C4-2B (cell line): ENCODE measurements around the gene SLC9A7.

ENCODE experiments used
- H3K27ac ChIP-seq: fragments of 450-650 bp; 2 replicates; pipeline ENCODE4 v1.5.1; 2017
- ZFX ChIP-seq: fragments of 450-650 bp; IDR thresholded peaks from 2 replicates; pipeline ENCODE4 v1.6.1; 2017
- TF ChIP-seq, protein P1 (sequence below): fragments of 450-650 bp; conservative IDR thresholded peaks from 2 replicates; pipeline ENCODE4 v1.5.1; 2017; ENCODE audit warnings: mild to moderate bottlenecking

SLC9A7 gene

DNA sequence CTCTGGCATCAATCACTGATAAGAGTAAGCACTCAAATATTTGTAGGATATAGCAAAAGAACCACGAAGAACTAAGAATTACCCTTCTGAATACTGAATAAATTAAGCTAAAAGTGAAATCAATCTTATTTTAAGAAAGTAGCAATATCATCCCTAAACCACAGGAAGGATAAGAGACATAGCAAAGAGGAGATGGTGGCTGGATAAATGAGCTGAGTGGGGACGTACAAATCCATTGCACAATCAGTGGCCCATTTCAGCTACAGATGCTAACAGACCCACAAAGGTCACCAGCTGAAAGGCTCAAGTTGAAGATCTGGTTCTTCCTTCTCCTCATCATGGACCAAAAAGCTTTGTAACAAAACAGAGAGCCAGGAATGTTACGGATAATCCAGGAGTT, 77.1 kb downstream of the SLC9A7 start:
- TF ChIP-seq, protein P1, sequence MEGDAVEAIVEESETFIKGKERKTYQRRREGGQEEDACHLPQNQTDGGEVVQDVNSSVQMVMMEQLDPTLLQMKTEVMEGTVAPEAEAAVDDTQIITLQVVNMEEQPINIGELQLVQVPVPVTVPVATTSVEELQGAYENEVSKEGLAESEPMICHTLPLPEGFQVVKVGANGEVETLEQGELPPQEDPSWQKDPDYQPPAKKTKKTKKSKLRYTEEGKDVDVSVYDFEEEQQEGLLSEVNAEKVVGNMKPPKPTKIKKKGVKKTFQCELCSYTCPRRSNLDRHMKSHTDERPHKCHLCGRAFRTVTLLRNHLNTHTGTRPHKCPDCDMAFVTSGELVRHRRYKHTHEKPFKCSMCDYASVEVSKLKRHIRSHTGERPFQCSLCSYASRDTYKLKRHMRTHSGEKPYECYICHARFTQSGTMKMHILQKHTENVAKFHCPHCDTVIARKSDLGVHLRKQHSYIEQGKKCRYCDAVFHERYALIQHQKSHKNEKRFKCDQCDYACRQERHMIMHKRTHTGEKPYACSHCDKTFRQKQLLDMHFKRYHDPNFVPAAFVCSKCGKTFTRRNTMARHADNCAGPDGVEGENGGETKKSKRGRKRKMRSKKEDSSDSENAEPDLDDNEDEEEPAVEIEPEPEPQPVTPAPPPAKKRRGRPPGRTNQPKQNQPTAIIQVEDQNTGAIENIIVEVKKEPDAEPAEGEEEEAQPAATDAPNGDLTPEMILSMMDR: no peak
- no peak for TF ChIP-seq ZFX
- H3K27ac ChIP-seq: no peak overlapping the region

GRCh38 chrX:46678232-46678631, 80.7 kb downstream of the SLC9A7 start:
- TF ChIP-seq, protein P1: no peak
- no peak for TF ChIP-seq ZFX
- H3K27ac ChIP-seq: no peak overlapping the region

DNA sequence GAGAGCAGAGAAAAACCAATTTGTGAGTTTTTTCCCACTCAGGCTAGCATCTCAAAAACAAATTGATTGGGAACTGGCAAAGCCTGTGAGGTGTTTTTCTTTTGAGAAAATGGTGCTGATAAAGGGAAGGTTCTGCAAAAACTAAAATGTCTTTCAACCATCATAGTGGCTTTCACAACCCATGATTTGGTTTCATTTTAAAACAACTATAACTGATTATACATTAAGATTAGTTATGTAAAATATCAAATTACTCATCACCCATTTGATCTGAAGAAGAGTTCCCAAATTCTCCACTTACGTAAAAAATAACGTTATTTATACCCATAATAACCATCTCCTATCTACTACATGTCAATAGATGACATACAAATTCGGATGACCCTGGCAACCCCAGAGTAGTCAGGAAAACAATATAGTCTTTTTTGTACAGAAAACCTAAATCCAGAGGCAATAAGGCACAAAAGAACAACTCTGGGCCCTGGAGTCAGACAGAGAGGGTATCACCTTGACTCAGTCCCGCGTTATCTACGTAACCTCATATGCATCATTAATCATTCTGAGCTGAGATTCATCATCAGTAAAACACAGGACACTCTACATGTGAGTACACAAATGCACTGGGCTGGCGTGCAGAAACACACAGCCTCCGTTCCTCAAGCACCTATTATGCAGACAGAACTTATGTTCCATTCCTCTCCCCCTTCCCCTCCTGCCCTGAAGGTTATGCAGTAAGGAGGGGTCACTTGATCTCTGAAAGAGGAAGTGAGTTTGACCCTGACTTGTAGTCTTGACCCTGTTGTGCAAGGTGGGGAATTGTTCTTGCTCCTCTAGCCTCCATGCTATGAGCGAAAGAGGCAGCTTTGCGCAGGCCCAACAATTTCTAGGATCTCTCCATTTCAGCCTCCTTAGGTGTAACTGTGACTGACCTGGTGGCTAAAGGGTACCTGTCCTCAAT, 82.2 kb downstream of the SLC9A7 start:
- H3K27ac ChIP-seq: no peak overlapping the region
- TF ChIP-seq, protein P1: no peak
- no peak for TF ChIP-seq ZFX

DNA sequence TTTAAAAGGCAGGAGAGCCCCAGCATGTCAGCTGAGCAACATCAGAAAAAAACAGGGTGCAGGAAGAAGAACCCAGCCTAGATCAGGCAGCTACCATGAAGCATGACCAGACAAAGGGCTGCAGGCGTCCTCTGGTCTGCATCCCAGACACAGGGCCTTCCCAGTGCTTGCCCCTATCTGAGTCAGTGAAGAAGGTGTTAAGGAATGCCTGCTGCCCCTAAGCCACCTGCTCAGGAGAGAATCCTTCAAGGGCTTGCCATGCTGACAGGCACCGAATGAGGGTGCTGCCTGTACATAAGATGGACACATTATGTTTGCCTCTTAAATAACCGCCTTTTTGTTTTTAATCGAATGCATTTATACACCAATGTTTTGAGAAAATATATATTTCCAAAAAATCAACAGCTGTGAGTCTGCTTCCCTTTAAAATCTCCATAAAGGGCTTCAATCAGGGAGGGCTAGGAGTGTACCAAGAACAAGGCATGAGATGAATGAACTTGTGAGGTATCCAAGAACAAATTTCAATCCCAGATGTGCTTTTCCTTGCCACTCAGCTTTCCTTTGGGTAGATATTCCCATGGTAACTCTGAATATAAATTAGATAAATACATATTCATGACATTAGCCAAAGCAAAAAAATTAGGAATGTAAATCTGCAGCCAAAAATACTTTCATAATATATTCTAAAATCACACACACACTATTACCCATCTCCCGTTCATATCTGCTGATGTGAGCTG, 85.1 kb downstream of the SLC9A7 start:
- no peak overlapping the region for H3K27ac ChIP-seq
- TF ChIP-seq, protein P1: no peak
- TF ChIP-seq ZFX: no peak

DNA sequence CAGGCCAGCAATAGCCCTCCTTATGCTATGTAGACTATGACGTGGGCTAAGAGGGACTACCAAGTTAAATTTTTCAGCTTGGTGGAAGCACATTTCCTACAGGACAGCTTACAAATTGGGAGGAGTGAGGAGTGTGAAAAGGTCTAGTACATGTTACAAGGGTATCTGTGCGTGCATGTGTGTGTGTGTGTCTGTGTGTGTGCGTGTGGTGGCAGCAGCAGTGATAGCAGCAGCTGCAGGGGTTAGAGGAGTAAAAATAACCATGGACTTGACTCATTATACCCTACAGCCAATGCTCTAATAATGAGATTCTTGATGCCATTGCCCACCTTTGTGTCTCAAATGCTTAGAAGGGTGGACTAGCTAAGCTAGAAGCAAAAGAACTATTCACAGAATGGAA, 88.6 kb downstream of the SLC9A7 start:
- H3K27ac ChIP-seq: no peak overlapping the region
- TF ChIP-seq ZFX: no peak
- TF ChIP-seq, protein P1: no peak

DNA sequence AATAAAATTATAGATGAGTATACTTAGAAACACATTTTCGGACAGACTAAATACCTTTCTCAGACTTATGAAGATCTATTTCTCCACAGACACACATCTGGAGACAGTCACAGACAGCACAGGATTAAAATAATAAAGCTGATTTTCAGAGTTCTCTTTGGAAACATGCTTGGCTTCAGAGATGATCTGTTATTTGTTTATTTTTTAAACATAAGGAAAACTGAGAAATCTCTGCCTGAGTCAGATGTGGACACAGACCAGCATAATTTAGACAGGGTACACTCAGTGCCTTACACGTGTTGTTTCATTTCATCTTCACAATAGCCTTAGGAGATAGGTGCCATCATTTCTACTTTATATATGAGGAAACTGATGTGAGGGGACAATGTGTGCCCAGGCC, 92.1 kb downstream of the SLC9A7 start:
- no peak overlapping the region for H3K27ac ChIP-seq
- TF ChIP-seq ZFX: no peak
- TF ChIP-seq, protein P1: no peak
